Stimulated activated naive CD4-positive, alpha-beta T cell (primary cell): ENCODE results near the gene CFAP70.

ENCODE experiments used
- DNase-seq, 6 experiments: peaks; one replicate each; lab custom pipeline; 2025; lab: John Stamatoyannopoulos, UW

The CFAP70 gene

GRCh38 chr10:73252445-73253224 lies 106.0 kb downstream of the CFAP70 start, which contains the start of gene MRPS16:
MRPS16 (minus strand) TSS chr10:73252644; CDS start chr10:73252482, 162 bp downstream.
- DNase-seq: peak; percentile 88 to 93 (median 93)

- DNase-seq: no peak
Observed at GRCh38 chr10:73251683-73252444, 106.8 kb downstream of the CFAP70 start.

GRCh38 chr10:73248259-73248724 lies 110.4 kb downstream of the CFAP70 start:
- no peak for DNase-seq

- no peak for DNase-seq
Observed at GRCh38 chr10:73247509-73248258, 111.0 kb downstream of the CFAP70 start.

GRCh38 chr10:73246646-73247508 lies 111.8 kb downstream of the CFAP70 start, which contains the start of gene DNAJC9:
DNAJC9 (minus strand) TSS chr10:73247255; CDS start chr10:73247189, 66 bp downstream.
- DNase-seq: peak; percentile 92 to 97 (median 95)

- DNase-seq: no peak
Observed at GRCh38 chr10:73246322-73246645, 112.4 kb downstream of the CFAP70 start.

GRCh38 chr10:73244866-73245477 lies 113.7 kb downstream of the CFAP70 start:
- DNase-seq: no peak

- DNase-seq: no peak
Observed at GRCh38 chr10:73239908-73240307, 118.8 kb downstream of the CFAP70 start.

- no peak for DNase-seq
Observed at GRCh38 chr10:73238990-73239566, 119.6 kb downstream of the CFAP70 start.

- no peak for DNase-seq
Observed at GRCh38 chr10:73234695-73235094, 124.0 kb downstream of the CFAP70 start.

GRCh38 chr10:73233883-73234282 lies 124.8 kb downstream of the CFAP70 start:
- no peak for DNase-seq

GRCh38 chr10:73232887-73233286 lies 125.8 kb downstream of the CFAP70 start:
- DNase-seq: no peak

GRCh38 chr10:73229567-73229966 lies 129.1 kb downstream of the CFAP70 start:
- DNase-seq: no peak

GRCh38 chr10:73228247-73228646 lies 130.4 kb downstream of the CFAP70 start:
- no peak for DNase-seq

- DNase-seq: no peak
Observed at GRCh38 chr10:73226663-73227062, 132.0 kb downstream of the CFAP70 start.

- DNase-seq: no peak
Observed at GRCh38 chr10:73225518-73225917, 133.1 kb downstream of the CFAP70 start.

- DNase-seq: no peak
Observed at GRCh38 chr10:73220989-73221388, 137.7 kb downstream of the CFAP70 start.

- no peak for DNase-seq
Observed at GRCh38 chr10:73219384-73219783, 139.3 kb downstream of the CFAP70 start.

- DNase-seq: no peak
Observed at GRCh38 chr10:73218431-73219191, 140.1 kb downstream of the CFAP70 start.

GRCh38 chr10:73217628-73218027 lies 141.0 kb downstream of the CFAP70 start:
- DNase-seq: no peak
